Occipital lobe (tissue), 2 donors: ENCODE results near the gene STPG3. TPM values are rescaled to one million over a fixed set of nuclear protein-coding genes. Genes with fewer than 3 reads are reported as not detected.

Experiments
- DNase-seq: peaks from one replicate; lab custom pipeline; 2025; lab: John Stamatoyannopoulos, UW
- total RNA-seq: library from RNA; depleted of rRNA; stranded (reverse); fragments of >200 nt; gene quantifications from one replicate; pipeline ENCODE4 v1.2.3, GENCODE V29; 2014

STPG3 gene
- total RNA-seq, 1 donor from 2014 or later: not detected

GRCh38 chr9:137264067-137264466, 13.0 kb downstream of the STPG3 start:
- no peak for DNase-seq

- no peak for DNase-seq
Measured at GRCh38 chr9:137265496-137266161, 14.5 kb downstream of the STPG3 start.

GRCh38 chr9:137266162-137266527, 15.1 kb downstream of the STPG3 start:
- DNase-seq: no peak

- DNase-seq: no peak
Measured at GRCh38 chr9:137266585-137267453, 15.7 kb downstream of the STPG3 start.

- DNase-seq: no peak
Measured at GRCh38 chr9:137267933-137268355, 16.9 kb downstream of the STPG3 start.

- no peak for DNase-seq
Measured at GRCh38 chr9:137268538-137269201, 17.6 kb downstream of the STPG3 start.

GRCh38 chr9:137269231-137269772, 18.2 kb downstream of the STPG3 start:
- no peak for DNase-seq

GRCh38 chr9:137270929-137271695, 20.0 kb downstream of the STPG3 start:
- no peak for DNase-seq

- no peak for DNase-seq
Measured at GRCh38 chr9:137271696-137272076, 20.6 kb downstream of the STPG3 start.

- DNase-seq: no peak
Measured at GRCh38 chr9:137272241-137273094, 21.4 kb downstream of the STPG3 start.

- DNase-seq: no peak
Measured at GRCh38 chr9:137273095-137273490, 22.0 kb downstream of the STPG3 start.

- no peak for DNase-seq
Measured at GRCh38 chr9:137273611-137274320, 22.7 kb downstream of the STPG3 start.

GRCh38 chr9:137275203-137275587, 24.1 kb downstream of the STPG3 start:
- no peak for DNase-seq

- DNase-seq: no peak
Measured at GRCh38 chr9:137275588-137276472, 24.7 kb downstream of the STPG3 start.

GRCh38 chr9:137276473-137277328, 25.6 kb downstream of the STPG3 start:
- no peak for DNase-seq

- no peak for DNase-seq
Measured at GRCh38 chr9:137277329-137278041, 26.4 kb downstream of the STPG3 start, which contains the start of gene TOR4A. TOR4A (plus strand) TSS chr9:137277726; CDS start chr9:137278690, 964 bp downstream.
